ENCODE results near the gene TICAM1. TPM values are rescaled to one million over a fixed set of nuclear protein-coding genes. Genes with fewer than 3 reads are reported as not detected.

Gene TICAM1
- total and polyA plus RNA-seq, 2 experiments from 2014 or later, result 0.32 to 0.38 TPM

GRCh38 chr19:4829001-4829712 lies 2.4 kb downstream of the TICAM1 start (continued):
- TF ChIP-seq ZNF462 (CRISPR knock-in tag; IDR thresholded peaks at IDR 0.05) (no peak), CREB1 (CRISPR knock-in tag; IDR thresholded peaks at IDR 0.05; ENCODE audit: low read depth) (no peak), NANOG (IDR thresholded peaks at IDR 0.05; ENCODE audit: borderline replicate concordance) (no peak), CTCF (conservative IDR thresholded peaks at IDR 0.05; ENCODE audit: low read depth in 2 of 2) (no peak), ZNF331 (CRISPR knock-in tag; IDR thresholded peaks at IDR 0.05; ENCODE audit: low read depth) (no peak), EZH2 (IDR thresholded peaks at IDR 0.05; ENCODE audit: low read depth, unreplicated experiment) (no peak), REST (IDR thresholded peaks at IDR 0.05; ENCODE audit: unreplicated experiment) (no peak), JUNB (IDR thresholded peaks at IDR 0.05; ENCODE audit: unreplicated experiment) (no peak), ZNF114 (CRISPR knock-in tag; IDR thresholded peaks at IDR 0.05) (no peak), STAT1 (IDR thresholded peaks at IDR 0.05; ENCODE audit: unreplicated experiment) (no peak), POLR2AphosphoS5 (IDR thresholded peaks at IDR 0.05; ENCODE audit: low read depth) (no peak)

Data from GM23338 (cell line).